HG03060 (cell line): ENCODE data around the gene PRND.
"Not testable (repeated sequence)": the region's sequence is repeated elsewhere in the genome, so short reads cannot be mapped to it uniquely, and the experiment has no call there.

Source experiments
- ATAC-seq: cut with Tn5 transposase; IDR thresholded peaks from one replicate; pipeline ENCODE4 v1.9.1; 2021; ENCODE audit warnings: low read depth, moderate number of reproducible peaks; ENCODE audit not compliant: unreplicated experiment

PRND gene

GRCh38 chr20:4736875-4737274 lies 15.2 kb downstream of the PRND start:
- ATAC-seq = no peak

GRCh38 chr20:4737857-4738627 lies 16.3 kb downstream of the PRND start:
- ATAC-seq = no peak

GRCh38 chr20:4740774-4741431 lies 19.2 kb downstream of the PRND start:
- ATAC-seq = no peak

GRCh38 chr20:4748847-4749246 lies 27.1 kb downstream of the PRND start:
- no peak for ATAC-seq

GRCh38 chr20:4749326-4749725 lies 27.6 kb downstream of the PRND start:
- no peak for ATAC-seq

GRCh38 chr20:4750381-4750780 lies 28.7 kb downstream of the PRND start:
- ATAC-seq = no peak

- ATAC-seq = not testable (repeated sequence)
Observed at GRCh38 chr20:4759100-4759884, 37.6 kb downstream of the PRND start.

- ATAC-seq = no peak
Observed at GRCh38 chr20:4763261-4763660, 41.6 kb downstream of the PRND start.

- ATAC-seq = no peak
Observed at GRCh38 chr20:4763723-4764510, 42.2 kb downstream of the PRND start.

GRCh38 chr20:4764805-4765204 lies 43.1 kb downstream of the PRND start:
- no peak for ATAC-seq

GRCh38 chr20:4765681-4766080 lies 44.0 kb downstream of the PRND start:
- no peak for ATAC-seq

- no peak for ATAC-seq
Observed at GRCh38 chr20:4766631-4767030, 44.9 kb downstream of the PRND start.

- ATAC-seq = no peak
Observed at GRCh38 chr20:4767084-4767483, 45.4 kb downstream of the PRND start.

- no peak for ATAC-seq
Observed at GRCh38 chr20:4769328-4769727, 47.6 kb downstream of the PRND start.

- no peak for ATAC-seq
Observed at GRCh38 chr20:4770026-4770425, 48.3 kb downstream of the PRND start.

GRCh38 chr20:4771004-4771403 lies 49.3 kb downstream of the PRND start:
- no peak for ATAC-seq

- ATAC-seq = no peak
Observed at GRCh38 chr20:4772132-4772531, 50.4 kb downstream of the PRND start.

GRCh38 chr20:4773014-4773413 lies 51.3 kb downstream of the PRND start:
- ATAC-seq = not testable (repeated sequence)

GRCh38 chr20:4773736-4774135 lies 52.0 kb downstream of the PRND start:
- no peak for ATAC-seq

- no peak for ATAC-seq
Observed at GRCh38 chr20:4774207-4774606, 52.5 kb downstream of the PRND start.
